Activated CD8-positive, alpha-beta memory T cell treated with anti-CD3 and anti-CD28 coated beads for 48 hours (primary cell): ENCODE results near the gene PARP1.

ENCODE experiments used
- DNase-seq, 3 experiments: peaks; one replicate each; pipeline ENCODE4 v3.0.0-alpha.2; 2020; ENCODE audit warnings: low read depth in 2 of 3, low spot score in 2 of 3

PARP1 gene

DNA sequence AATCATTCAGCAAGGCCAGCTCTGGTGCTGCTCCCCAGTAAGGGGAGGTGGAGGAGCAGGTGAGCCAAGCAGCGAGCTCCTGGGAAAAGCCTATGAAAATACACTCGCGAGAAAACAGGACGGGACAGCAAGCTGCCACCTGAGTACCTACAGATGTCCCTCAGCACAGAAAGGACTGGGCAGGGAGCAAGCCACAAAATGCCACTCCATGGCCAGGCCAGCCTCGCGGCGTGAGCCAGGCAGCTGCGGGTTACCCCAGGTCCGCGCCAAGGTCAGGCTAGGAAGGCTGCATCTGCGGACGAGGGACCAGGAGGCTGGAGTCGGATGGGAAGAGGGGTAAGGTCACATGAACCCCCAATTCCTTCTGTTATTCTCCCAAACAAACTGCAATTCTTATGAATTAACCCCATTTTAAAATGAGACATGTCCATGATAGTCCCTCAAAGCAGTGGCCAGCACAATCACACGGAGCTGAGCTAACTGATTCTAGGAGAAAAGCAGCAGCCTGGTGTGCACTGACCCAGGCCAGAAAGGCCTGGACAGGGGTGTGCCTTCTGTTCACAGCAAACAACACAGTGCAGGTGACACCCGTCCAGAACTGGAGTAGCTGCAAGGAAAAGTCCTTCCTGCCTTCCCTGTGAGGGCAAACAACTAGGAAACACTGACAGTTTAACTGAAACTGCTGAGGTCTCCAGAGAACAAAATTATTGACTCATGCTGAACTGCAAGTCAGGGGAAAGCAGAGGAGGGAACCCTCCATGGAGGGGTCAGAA lies 26.5 kb downstream of the PARP1 start:
- DNase-seq = no peak

DNA sequence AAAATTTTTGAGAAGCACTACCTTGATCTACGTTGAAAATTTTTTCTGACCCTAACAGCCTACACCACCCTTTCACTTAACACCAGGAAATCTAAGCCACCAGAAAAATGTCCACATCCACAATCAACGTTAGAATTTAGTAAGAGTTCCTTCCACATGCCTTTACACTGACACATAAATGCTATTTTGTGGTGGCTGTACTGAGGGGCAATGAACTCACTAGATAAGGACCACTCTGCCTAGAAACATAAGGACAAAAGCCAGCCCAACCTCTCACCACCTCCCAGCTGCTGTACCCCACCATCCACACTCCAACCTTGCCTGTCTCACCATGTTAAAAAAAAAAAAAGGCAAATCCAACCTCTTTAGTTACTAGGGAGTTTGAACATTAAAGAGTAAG lies 29.8 kb downstream of the PARP1 start:
- DNase-seq = no peak

DNA sequence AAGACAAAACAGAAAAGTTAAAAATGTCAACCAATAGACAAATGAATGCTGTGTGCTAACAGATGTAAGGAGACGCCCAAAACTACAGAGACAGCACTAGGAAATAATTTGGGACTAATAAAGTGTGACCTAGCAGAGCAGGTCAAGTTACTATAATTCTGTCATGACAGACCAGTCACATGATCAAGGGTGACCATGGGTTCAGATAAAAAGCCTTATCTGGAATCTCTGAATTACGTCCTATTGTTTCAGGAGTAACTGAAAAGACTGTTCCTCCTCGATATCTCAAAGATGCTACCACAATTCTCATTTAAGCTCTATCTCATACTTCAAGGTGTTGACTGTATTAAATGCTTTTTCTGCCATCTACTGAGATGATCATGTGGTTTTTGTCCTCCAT lies 31.6 kb downstream of the PARP1 start:
- DNase-seq = no peak

DNA sequence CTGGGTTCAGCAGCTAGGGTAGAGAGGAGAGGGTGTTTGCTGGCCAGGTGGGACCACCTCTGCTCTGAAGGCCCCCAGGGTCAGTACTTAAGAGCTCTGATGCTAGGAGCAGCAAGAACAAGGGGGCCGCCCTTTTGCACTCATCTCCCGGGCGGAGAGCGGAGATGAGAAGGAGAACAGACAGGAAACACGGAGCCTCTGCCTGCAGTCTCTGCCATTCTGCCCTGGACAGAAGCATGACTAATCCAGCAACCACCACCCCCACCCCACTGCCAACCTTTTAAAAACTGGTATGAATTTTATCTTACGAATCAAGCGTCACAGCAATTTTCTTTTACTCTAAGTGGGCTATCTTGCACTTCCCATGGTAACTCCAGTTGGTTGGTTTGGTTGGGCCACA lies 34.5 kb downstream of the PARP1 start:
- DNase-seq = no peak

DNA sequence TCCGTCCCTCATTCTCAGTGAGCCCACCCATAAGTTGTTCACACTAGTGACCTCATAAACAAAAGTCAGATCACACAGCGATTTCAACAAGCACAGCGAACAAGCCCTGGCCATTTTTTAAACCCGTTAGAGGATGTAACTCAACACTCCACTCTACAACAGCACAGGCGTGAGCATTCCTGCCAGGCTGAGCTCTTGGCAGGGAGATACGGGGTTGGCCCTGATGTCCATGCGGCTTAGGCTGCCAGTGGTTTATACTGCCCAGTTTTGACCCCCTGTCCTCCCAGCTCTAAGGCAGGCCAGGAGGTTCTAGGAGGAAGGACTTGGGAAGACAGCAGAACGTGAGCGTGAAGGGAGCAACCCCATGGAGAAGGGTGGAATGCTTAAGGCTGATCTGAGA lies 35.0 kb downstream of the PARP1 start:
- no peak for DNase-seq

DNA sequence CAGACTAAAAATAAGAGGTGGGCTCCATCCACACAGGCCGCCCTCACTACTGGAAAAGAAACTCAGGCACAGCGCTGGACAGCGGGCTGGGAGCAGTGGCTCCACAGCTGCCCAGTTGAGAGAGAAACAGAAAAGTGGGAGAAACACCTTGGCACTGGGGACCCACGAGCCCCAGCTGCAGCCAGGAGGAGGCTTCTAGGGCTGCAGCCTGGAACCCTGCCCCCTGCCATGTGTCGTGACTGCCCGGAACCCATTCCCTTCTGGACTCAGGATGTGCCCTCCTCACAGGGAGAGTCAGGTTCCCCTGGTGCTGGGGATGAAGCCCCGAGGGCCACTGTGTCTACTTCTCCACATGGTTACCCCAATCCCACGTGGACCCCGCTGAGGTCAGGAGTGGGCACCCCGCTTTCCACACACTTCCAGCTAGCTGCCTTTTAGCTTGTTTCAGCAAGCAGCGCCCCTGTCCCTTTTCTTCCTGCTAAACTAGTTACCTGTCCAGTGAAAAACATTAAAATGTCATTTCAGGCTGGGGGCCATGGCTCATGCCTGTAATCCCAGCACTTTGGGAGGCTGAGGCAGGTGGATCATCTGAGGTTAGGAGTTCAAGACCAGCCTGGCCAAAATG lies 35.9 kb downstream of the PARP1 start:
- no peak for DNase-seq

DNA sequence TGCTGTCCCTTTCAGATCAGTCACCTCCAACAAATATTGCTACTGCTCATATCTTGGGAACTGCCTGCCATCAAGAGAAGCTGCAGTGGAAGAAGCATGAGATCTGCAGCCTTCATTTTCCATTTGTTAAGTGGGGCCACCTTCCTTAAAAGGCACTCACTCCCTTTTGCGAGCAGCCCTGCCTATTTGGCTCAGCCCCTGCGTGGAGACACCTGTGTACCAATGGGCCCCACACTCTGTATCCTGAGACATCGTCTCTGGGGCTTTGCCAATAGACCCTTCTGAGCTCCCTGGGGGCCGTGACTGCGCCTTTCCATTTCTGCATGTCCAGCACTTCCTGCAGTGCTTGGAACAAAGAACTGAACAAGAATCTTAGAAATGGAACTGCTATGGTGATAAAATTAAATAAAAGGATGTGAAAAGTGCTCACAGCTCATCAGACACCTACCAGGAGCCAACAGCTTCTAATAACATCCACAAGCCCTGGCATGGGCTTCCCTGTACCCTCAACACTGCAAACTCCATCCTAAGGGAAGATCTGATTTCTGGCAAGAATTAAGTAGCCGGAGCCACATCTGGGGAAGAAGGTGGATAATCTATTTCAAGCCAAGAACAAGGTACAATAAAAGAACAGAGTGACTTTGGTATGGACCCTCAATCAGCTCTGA lies 36.7 kb downstream of the PARP1 start:
- no peak for DNase-seq

DNA sequence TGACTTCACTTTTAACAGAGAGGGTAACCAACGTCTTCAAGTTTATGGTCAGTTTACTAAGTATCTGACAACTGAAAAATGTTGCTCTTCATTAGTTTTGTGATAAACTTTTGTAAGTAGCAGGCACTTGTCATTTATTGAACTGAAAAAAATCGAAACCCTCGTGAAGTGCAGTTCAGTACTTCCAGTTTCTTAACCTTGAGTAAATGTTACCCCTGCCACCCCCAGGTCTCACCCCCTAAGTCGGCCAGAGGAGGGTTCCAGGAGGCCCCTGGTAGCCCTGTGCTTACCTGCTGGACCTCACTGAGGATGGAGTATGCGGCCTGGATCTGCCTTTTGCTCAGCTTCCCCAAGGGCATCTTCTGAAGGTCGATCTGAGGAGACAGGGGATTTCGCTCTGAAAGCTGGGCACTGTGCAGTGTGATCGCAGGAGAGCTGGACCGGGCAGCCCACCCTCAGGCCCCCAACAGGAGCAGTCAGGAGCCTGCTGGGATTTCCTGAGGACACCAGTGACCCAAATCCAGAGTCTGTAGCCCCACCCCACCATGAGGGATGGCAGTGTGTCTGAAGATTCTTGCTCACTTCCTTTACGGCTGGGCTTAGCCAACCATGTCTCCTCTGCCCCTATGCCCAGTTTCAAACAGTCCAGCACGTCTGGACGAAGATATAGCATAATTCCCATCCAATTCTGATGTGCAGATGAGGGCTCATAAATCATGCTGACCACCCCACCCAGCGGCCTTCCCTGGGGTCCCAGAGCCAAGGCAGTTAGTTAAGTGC lies 37.6 kb downstream of the PARP1 start:
- no peak for DNase-seq

DNA sequence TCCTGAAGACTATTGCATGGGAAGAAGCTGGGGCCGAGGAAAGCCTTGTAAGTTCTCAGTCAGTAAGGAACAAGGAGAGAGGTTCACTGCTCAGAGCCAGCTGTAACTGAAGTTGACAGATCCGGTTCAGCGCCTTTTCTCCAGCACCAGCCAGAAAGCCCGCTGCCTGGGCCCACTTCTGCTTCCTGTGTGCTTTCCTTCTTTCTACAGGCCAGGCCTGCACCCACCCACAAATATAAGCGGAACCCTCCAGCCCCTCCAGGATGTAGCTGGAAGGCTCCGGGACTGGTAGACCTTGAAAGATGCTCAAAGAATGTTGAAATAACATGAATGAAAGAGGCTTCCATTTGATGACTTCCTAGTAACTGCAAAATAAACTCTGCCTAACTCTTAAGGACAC lies 38.8 kb downstream of the PARP1 start:
- no peak for DNase-seq

DNA sequence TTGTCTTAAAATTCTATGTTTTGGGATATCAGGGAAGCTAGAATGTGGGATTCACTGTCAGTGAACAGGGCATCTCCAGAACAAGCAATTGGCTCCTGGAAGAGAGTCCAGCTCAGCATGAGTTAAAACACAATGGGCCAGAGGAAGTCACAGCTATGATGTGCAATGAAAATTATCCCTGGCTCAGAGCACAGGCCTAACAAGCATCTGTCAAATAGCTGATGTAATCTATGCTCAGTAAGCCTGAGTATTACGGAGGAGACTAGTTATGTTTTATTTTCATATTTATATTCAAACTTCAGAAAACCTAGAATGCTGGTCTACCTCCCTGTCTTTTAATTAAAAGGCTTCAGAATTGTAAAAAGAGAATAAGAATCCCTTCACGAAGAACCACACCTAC lies 41.6 kb downstream of the PARP1 start:
- no peak for DNase-seq

DNA sequence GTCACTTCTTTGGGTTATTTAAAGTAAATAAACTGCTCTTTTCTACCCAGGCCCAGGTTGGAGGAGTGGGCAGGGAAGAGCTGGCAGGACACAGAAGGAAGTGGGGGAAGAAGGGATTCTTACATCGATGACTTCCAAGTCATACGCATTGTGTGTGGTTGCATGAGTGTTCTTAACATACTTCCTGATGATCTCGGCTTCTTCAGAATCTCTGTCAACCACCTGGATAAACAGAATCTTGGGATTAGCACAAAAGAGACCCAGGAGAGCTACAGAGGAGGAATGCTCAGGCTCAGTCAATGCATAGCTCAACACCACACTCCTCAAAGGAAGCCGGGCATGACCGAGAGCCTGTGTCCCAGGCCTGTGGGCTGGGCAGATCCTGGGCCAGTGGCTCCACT lies 42.1 kb downstream of the PARP1 start:
- no peak for DNase-seq

DNA sequence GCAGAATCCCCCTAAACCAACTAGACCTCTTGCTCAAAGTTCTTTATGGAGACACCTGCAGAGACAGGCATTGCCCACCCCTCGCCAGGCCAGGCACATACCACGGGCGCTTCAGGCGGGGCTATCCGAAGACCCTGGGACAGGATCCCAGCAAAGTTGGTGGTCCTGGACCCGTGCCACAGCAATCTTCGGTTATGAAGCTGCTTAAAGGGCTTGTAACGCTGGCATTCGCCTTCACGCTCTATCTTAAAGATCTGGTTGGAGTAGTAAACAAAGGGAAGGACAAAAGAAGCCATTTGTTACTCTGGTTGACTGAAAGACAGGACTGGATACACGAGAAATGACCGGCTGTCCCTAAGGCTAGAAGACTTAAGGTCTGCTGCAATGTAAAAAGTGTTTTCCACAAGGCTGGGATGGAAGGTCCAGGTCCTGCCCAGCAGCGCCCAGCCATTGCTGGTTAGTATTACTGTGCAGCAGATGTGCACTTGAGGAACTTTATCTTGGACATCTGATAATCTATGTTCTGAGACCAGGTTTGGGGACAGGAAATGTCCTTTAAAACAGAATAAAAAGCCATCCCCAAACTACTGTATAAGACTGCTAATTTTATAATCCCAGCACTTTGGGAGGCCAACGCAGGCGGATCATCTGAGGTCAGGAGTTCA lies 42.9 kb downstream of the PARP1 start:
- DNase-seq = no peak

DNA sequence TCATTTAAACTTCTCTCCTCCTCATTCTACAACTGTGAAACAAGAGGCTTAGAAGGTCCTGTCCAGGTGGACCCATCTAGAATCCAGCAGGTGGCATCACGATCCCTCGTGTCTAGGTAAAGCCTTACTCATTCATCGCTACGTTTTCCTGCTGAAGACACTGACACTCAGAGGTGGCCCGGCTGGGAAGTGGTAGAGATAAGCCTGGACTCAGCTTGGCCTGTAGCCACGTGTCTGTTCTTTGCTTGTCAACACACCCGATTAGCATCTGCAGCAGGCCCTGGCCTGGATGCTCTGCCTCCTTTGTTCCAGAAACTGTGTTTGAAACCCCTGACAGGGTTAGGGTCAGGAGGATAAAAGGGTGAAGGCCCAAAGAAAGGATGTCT lies 43.4 kb downstream of the PARP1 start:
- DNase-seq = no peak

DNA sequence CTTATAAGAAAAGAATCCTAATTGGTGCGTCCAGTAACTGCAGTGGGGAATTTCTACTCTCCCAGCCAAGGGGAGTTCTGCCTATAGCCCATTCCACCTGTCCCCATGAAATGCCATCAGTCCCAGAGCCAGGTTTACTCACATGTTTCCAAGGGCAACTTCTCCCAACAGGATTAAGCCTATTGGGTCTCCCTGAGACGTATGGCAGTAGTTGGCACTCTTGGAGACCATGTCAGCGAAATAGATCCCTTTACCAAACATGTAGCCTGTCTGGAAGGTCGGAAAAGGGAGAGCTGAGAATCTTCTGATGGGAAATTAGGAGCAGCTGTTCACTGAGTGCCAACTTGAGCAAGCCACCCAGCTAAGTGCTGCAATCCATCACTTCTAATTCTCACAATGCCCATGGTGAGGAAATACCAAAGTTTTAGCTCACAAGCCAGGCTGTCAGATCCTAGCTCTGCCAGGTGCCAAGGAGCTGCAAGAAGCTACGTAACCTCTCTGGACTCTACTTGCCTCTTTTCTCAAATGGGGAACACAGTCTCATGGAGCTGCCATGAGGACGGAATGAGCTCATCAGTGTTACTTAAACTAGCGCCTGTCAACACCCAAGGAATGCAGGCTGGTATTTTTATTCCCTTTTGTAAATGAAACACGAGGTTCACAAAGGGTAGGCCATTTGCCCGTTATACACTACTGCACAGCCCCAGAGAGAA lies 43.9 kb downstream of the PARP1 start:
- DNase-seq = no peak

DNA sequence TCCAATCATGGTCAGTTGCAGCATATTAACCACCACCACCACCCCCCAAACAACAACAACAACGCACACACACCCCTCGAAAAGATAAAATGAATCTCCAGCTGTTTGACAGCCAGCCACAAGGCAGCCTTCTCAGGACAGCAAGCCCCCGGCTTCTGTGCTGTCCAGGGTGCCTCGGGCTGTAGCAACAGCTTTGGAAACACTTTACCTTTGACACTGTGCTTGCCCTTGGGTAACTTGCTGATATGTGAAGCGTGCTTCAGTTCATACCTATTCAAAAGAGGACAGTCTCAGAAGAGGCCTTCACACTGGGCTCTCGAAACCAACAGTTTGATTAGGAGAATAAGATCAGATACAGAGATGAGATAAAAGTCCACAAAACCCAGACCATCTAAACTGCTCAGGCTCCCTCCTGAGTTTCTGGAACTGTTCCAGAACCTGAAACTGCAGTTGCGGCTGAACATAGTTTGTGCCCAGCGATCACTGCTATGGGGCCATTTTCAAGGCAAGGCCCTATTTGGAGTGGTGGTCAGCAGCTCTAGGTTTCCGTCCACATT lies 44.9 kb downstream of the PARP1 start:
- no peak for DNase-seq

DNA sequence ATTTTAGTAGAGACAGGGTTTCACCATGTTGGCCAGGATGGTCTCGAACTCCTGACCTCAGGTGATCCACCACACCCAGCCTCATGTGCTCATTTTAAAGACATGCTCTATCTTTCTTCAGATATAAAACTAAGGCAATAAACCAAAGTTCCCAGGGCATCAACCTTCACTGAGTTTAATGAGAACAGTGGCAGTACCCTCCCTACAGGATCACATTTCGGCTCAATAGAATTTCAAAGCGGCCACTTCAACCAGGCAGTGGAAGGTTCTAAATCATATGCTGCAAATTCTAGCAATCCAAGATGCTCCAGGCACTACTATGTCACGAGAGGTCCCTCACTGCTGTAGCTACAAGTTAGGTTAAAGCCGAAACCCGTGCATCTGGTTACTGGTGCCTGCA lies 45.5 kb downstream of the PARP1 start:
- no peak for DNase-seq

DNA sequence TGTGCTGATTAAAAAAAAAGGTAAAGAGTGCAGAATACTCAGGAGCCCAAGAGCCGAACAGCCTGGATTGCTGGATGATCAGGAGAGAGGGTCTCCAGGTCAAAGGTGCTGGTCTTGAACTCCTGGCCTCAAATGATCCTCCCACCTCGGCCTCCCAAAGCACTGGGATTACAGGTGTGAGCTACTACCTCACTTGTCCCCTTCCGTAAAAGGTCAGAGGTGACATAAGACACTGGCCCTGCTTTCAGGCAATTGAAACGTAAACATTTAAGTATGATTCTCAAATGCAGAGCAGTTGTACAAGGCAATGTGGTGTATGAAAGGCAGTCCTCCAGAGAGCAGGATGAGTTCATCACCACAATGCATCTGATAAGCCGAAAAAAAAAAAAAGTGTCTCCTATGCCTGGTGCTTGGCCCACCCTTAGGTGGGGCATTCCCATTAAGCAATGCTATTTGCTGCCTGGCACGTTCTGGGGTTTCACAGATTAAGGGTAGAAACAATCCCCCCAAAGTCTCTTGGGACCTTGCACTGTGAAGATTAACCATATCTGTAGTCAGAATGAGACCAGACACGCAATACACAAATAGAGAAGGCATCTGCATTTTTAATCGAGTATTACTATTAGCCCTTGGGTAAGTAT lies 47.7 kb downstream of the PARP1 start:
- DNase-seq = no peak

DNA sequence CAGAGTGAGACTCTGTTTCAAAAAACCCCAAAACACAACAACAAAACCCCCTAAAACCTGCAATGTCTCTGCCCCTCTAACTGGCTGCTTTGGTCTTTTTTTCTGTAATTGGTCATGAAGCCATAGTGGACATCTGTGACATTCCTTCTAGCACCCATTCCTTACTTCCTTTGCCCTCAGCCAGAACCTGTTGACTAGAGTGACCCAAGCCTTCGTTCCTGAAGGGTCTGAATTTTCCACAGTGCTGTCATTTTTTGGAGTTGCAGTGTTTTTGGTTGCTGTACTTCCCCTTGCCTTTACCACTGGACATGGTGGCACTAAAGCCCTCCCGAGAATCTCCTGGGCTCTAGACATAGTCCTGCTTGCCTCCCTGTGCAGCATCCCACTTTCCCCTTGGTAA lies 50.5 kb downstream of the PARP1 start:
- no peak for DNase-seq

DNA sequence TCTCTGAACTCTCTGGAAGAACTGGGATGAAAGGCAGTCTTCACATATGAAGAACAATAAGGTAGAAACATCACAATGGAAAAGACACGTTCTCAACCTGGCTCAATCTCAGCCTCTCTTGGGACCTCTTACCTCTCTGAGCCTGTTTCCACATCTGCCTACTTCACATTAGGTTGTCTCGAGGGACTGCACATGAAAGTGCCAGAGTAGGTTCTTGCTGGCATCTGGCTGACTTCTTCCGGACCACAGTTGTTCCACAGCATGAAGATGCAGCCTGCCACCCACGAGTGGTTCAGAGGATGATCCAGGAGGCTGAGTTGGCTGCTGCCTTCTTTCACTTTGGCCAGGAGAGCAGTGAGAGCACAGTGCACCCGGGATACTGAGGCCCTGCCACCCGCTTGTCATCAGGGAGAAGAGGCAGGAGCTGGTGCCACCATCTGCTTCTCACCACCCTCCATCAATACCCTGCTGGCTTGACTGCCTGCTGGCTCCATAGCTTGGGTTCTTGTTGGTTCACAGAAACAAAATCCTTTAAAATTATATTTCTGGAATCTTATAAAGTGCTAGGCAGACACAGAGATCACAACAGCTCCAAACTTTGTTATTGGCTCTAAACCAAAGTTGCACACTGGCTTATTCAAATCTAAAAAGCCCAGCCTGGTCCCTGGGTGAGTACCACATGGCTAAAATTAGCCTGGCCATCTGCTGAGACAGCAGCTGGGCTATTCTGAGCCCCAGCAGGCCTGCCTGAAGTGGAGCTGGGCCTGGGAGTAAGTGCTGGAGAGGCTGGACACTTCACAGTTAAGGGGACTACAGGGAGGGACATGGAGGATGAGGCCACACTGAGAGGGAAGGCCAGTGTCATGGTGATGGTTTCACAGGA lies 52.0 kb downstream of the PARP1 start:
- no peak for DNase-seq
